GM18520 (cell line): Measurements from ENCODE around the gene COX7A2.
A peak's percentile ranks its signal among the peaks of the same experiment; 100 is the strongest.

ENCODE experiments used
- ATAC-seq: cut with Tn5 transposase; IDR thresholded peaks from one replicate; pipeline ENCODE4 v1.9.1; 2021; ENCODE audit not compliant: unreplicated experiment

COX7A2 gene

DNA sequence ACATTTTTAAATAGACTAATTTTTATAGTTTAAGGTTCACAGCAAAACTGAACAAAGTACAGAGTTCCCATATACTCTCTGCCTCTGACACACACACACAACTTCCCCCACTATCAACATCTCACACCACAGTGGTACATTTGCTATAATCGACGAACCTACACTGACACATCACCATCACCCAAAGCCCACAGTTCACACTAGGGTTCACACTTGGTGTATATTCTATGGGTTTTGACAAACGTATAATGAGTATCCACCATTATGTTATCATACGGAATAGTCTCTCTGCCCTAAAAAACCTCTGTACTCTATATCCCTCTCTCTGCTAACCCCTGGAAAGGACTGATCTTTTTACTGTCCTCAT is 25.4 kb upstream of the COX7A2 start:
- ATAC-seq: no peak

DNA sequence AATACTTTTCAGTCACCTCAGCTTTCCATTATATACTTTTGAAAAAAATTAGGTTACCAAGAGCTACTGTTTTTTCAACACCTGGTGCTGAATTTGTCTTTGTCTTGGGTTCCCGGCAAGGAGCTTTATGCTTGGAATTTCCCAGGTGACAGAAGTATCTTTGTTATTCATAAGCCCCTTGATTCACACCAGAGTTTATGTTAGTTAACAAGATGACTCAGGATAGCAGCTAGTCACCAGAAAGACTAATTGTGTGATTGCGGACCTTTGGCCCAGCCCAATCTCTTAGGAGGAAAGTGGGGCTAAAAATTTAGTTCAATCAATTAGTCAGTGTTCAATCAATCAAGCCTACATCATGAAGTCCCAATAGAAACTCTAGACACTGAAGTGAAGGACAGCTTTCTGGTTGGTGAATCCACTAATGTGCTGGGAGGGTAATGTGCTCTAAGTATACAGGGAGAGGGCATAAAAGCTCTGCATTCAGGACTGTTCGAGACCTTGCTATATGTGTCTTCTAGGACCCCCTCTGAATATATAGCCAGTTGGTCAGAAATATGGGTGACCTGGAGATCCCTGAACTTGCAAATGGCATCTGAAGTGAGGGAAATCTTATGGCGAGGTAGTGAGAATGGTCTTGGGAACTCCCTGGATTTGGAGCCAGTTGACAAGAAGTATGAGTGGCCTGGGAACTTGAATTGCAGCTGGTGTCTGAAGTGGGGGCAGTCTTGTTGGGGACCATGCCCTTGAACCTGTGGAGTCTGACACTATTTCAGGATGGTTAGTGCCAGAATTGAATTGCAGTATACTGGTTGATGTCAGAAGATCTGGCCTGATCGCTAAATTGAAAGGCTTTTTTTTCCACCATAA is 24.8 kb upstream of the COX7A2 start:
- no peak for ATAC-seq

DNA sequence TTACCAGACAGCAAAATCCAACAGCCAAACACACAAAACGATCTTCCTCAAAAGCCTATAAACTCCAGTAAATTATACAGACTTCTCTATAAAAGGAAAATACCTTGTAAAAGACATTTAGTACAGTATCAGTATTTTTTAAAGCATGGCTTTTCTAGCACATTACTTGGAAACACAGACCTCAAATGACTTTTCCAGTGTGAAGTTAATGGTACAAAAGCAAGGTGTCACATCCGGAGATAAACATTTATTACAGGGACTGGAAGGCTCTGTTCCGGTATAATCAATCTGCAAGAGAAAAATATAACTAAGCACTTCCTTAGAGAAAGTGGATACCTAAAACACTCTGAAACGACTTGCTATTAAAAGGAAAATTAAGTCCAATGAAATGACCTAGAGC is 23.9 kb upstream of the COX7A2 start:
- no peak for ATAC-seq

DNA sequence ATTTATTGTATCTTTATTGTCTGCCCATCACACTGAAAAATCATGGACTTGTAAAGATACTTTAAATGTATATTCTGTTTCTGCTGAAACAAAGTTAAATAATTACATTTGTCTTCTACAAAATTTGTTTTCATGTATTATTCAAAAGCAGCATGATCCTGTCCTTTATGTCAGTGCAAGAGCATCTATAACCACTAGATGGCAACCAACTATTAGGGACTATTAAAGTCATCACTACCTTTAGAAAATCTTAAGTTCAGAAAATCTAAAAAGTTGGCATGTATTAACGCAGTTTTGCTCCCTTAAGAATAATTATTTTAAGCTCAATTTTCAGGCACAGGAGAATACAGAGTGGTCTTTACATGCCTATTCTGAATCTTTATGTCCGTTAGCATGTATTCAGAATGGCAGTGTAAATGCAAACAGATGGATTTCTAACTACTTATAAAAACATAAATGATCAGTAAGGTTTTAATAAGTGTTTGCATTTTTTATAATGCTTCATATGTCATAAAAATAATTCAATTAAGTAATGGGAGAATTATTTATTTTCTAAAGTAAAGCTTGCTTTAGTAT is 23.2 kb upstream of the COX7A2 start:
- ATAC-seq: peak; percentile 66

DNA sequence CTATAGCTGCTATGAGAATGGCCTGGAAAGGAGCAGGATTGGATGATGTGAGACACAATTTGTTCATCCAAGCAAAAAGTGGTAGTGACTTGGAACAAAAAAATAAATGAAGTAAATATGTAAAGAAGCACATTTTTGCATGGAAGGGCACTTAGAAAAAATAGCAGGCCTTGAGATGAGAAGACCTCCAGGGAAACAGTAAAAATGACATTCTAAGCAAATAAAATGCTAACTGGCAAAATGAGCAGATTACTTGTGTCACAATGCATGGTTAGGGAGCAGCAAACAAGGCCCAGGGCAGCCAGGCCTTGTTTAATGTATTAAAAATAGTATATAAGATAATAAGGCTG is 19.8 kb upstream of the COX7A2 start:
- ATAC-seq: no peak

DNA sequence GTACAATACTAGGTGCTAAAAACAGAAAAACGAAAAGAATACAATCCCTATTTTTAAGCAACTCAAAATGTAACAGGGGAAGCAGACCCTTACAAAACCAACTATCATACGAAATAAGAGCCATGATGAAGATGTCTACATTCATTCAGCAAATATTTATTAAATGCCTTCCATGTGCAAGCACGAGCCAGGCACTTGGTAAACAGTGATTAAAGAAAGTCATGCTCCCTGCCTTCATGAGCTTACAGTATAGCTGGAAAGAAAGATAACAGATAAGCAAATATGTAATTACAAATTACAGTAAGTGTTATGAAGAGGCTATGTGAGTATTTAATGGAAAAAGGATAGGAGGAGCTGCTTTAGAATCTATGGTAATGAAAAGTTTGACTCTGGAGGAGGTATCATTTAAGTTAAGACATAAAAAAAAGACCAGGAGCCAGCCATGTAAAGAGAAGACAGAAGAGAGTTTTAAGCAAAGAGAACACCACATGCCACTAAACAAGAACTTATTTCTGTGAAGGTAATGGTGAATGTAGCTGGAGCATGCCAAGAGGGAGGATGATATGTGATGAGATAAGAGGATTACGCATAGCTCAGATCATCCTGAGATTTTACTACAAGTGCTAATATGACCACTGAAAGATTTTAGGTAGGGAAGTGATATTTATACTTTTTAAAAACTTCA is 19.3 kb upstream of the COX7A2 start:
- no peak for ATAC-seq

DNA sequence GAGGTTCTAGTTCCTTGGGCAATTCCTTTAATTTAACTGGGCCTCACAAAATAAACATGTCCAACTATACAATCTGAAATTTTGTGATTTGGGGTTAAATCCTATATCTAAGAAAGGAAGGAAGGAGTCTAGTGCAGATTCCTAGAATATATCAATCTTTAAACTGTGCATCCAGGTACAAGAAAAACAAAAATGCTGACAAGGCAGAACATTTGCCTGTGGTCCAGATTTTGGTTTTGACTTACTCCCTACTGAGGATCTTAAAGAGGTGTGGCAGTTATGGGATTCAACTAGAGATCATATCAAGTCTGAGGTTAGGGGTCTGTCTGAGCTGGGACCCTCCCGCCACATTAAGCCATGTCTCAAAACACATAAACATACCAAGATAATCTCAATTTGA is 17.7 kb upstream of the COX7A2 start:
- no peak for ATAC-seq

DNA sequence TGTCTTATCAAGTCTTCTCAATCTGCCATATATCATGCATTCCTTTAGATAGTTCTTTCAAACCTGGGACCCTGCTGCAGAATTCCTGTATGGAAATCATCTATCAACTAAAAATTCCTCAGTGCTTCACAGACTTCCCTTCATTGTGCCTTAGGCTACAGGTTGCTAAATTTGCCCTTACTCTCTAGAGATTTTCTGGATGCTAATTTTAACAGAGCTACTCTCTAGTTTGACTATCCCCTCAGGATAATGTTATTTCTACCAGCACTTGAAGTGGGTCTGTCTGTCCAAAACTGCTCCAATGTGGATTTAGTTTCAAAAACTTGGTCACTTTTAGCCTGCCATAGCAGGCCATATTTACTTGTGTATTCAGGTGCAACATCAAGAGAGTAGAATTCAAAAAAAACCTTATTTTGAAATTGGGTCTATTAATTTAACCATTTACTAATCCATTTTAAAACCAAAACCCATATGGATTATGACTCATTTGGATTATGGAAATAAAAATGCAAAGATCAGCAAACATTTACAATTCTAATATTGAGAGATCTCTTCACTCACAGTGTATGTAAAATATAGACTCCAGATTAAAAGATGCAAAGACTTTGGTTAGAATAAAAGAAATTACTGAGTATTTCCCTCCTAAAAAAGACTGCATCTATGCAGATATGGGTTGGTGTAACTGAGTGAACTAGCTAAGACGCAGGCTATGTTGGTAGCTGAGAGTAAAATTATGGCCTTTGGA is 13.9 kb upstream of the COX7A2 start:
- ATAC-seq: no peak

DNA sequence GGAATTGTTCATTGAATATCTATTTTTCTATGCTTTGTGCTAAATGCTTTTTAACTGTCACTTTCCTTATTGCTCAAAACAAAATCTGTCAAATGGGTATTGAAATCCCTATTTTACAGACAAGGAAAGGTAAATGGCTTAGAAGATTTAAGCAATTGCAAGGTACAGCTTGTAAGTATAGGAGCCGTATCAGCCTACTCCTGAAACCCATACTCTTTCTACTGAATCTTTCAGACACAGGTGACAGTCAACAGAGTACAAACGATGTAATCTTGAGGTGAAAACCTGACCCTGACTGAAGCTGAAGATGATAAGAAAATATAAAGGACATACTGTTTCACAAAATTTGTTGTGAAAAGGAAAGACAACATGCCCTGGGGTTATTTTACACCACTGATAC is 7.0 kb upstream of the COX7A2 start:
- no peak for ATAC-seq

DNA sequence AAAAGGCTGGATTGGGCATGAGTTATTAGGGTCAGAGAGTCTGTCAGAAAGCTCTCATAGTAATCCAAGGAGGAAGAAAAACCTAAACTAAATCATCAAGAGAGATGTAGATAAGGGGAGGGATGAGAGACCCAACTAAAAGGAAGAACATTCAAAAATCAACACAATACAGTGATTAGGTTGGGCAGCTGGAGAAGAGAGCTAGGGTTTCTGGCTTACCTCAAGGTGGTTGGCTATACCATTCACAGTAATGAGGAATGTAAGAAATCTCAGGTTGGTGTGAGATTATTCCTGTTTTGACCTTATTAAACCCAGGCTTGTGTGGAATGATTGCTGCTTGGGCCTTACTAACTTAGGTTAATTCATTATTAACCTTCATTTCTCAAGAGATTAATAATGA is 6.2 kb upstream of the COX7A2 start:
- no peak for ATAC-seq

DNA sequence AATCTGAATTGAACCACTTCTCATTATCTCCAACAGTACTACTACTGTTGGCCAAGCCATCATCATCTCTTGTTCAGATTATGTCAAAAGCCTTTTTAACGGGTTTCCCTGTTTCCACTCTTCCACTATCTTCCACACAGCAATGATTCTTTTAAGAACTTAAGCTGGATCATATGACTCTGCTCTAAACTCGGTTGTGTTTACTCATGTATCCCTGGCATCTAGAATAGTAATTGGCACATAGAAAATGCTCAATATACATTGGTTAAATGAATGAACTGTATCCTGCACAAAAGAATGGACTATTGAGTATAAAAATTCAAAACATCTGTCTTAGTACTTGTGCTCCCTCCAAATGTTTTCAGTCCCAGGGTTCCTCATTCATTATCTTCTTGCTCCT is 2.8 kb upstream of the COX7A2 start:
- no peak for ATAC-seq

DNA sequence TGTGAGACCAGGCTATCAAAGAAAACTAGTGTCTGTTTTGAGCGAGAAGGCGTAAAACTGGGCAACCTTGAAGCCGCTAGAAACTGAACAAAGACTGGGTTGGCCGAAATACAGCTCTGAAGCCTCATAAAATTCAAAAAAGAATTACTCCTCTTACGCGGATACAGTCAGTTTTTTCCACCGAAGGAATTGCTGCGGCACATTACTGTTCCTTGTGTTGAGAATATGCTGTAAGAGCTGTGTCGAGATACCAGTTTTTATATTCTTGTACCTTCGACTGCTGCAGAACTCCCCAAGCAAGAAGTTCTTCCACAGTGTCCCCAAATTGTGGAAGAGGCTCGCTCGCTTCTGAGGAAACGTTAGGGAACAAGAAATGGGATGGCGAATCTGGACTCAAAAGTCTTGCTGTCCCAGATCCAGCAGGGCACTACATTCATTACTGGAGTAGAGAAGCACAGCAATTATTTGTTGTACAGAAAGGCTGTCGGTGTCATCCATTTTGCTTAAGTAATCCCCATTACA is 523 bp upstream of the COX7A2 start:
- ATAC-seq: no peak

DNA sequence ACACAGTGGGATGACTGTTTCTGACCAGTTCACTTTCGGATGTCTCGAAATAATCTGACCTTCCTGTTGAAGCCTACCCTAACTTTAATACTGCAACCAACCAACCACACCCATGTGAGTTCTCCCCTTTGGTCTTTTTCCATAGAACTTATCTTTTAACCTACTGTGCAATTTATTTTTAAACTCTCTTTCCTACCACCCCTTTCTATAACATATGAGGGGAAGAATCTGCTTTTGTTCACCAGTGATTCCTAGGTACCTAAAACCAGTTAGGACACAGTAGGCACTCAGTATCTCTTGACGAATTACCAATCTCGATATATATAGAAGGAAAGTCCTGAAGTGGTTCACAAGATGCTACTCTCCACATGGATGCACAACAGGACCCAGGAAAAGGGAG is 7.0 kb downstream of the COX7A2 start:
- no peak for ATAC-seq

DNA sequence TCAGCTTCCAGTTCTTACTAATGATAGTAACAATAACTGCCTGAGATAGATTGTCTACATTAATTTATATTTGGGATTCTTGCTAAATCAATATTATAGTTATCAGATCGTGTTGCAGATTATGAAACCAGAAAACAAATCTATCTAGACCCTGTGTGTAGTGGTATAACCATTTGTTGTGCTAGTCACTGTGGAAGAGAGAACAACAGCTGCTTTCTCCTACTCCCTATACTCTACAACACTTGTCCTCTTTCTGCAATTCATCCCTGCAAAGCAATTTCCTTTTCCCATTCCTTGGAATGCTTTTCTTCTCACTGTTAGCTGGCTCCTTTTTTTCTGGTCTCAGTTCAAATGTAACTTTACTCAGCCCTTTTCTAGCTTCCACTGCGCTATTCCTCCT is 8.3 kb downstream of the COX7A2 start:
- no peak for ATAC-seq

DNA sequence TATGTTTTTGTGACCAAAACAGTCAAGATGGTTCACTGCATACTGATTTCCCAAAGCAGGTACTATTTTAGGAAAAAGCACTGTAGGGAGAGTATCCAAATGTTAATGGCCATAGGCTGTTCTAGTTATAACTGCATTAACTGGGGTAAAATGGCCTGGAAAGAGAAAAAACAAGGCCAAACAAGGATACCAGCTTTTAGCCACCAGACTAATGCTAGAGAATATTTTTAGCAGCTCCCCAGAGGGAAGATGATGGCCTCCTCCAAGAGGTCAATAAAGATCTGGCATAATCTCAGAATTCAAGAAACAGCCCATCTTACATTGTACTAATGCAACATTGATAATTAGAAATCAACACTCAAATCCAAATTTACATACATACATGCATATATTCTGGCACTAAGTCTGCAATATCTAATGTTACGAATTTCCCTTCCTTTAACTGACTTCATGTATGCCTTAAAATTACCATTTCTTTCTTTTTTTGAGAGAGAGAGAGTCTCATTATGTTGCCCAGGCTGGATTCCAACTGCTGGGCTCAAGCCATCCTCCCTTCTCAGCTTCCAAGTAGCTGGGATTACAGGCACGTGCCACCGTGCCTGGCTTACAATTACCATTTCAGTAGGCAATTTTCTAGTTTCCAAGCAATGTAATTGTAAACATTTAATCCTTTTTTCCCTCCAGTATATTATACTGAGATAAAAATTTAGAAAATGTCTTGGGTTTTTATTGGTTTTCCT is 9.3 kb downstream of the COX7A2 start:
- ATAC-seq: no peak

DNA sequence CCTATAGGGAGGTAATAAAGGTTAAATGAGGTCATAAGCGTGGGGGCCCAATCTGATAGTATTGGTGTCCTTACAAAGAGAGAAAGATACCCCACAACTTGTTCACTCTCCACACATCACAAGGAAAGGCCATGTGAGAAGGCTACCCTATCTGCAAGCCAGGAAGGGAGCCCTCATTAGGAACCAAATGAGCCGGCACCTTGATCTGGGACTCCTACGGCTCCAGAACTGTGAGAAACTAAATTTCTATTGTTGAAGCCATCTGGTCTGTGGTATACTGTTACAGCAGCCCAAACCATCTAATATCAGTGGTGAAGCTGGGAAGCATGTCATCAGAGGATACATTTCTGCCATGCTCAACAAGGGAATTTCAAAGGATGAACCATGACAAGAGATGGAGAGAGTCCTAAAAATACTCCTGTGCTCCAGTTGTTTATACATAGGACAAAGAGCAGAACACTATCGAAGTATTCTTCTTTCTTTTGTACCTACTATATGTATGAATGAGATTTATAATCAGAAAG is 10.4 kb downstream of the COX7A2 start:
- no peak for ATAC-seq

DNA sequence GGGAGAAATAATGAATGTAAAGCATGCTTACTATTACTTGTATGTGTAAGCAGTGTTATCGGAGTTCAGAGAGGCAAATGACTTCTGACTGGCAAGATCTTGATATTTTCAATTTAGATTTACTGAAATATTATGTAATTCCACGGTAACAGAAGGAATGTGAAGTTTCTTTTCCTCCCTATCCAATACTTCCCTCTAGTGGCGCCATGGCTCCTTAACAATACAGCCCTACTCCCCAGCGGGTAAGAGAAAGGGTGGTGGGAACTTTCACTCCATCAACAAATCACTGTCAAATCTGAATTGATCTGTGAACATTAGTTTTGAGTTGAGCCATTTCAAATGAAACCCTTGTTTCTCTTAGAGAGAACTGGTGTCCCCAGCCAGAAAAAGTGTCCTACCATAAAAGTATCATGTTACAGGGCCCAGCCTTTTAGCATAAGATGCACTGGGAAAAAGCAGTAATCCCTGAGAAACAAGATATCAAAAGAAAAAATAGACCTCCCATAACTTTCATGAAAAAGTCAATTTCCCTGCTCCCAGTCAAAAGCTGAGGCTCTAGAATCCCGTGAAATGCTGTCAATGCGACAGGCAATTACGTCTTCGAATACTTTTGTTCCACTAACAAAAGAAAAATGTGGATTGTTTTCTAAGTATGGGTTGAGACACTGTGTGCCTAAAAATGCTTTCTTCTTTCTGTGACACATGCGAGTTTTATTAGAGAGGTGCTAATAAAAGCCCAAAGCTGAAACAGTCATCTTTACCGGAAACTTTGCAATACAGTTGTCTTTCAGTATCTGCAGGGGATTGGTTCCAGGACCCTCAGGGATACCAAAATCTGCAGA is 12.9 kb downstream of the COX7A2 start:
- no peak for ATAC-seq

DNA sequence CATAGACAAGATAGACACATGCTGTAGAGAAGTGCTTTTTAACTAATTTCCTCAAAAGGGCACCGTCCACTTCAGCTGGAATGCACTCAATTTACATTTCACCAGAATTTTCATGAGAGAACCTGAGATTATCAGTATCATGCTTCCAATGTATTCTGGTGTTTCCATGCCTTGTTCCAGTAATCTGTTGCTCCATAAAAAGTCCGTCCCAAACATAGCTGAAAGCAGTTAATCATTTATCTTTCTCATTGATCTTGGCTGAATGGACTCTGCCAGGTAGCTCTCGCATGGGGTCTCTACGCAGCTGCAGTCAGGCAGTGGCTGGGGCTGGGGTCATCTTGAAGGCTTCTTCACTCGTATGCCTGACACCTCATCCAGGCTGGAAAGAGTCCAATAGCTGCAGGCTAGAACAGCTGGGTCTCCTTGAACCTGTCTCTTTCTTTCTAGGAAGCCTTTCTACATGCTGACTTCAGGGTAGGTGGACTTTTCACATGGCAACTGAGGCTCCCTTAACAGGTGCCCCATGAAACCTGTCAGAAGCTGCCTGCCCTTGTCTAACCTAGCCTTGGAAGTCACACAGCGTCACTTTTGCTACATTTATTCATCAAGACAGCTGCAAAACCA is 19.2 kb downstream of the COX7A2 start:
- ATAC-seq: no peak

DNA sequence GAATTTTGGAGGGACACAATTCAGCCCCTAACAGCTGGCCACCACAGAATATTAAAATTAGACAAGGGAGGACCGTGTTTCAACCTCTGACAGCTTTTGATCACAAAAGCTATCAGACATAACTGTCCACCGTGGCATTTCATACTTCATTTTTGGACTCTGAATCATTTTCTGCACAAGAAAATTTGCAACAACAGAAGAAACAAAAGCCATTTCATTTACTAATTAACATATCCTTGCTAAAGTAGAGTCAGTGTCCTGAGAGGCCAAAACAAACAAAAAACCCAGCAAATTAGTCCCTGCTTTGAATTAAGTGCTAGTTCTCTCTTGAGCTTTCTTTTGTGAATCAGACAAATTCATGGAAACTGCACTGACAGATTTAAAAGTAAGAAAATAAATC is 20.2 kb downstream of the COX7A2 start:
- ATAC-seq: no peak
